MCF 10A (cell line): ENCODE data around the gene ERBIN. TPM values are rescaled to one million over a fixed set of nuclear protein-coding genes. Genes with fewer than 3 reads are reported as not detected.

Experiments used
- BruUV-seq: library from RNA; stranded (reverse); fragments of 400-500 nt; replicated peaks from 2 replicates; lab custom pipeline; 2021; lab: Mats Ljungman, UMichigan
- CTCF ChIA-PET: fragments of 300-600 bp; sonication (Branson Sonifier 250); formaldehyde crosslinking; extraction: SDS; loops from one replicate; lab custom pipeline; 2021; ENCODE audit warnings: antibody characterized with exemption, inconsistent platforms; lab: Yijun Ruan, JAX
- POLR2A ChIA-PET: fragments of 300-600, 350-650 bp; sonication (Branson Sonifier 250); formaldehyde crosslinking; extraction: SDS; loops from one replicate; lab custom pipeline; 2020; ENCODE audit warnings: antibody characterized with exemption, inconsistent platforms; lab: Yijun Ruan, JAX
- DNase-seq: peaks from one replicate; pipeline ENCODE4 v3.0.0-alpha.2; 2018; ENCODE audit not compliant: unreplicated experiment
- H3K27ac Mint-ChIP-seq: one replicate; pipeline ENCODE4 v1.8.0; 2022; ENCODE audit warnings: mild to moderate bottlenecking, low read depth, mixed read lengths; ENCODE audit not compliant: unreplicated experiment
- H3K27me3 Mint-ChIP-seq: one replicate; pipeline ENCODE4 v1.8.0; 2022; ENCODE audit warnings: mixed read lengths; ENCODE audit not compliant: insufficient read depth, unreplicated experiment
- H3K36me3 Mint-ChIP-seq: one replicate; pipeline ENCODE4 v1.8.0; 2022; ENCODE audit warnings: mild to moderate bottlenecking, moderate library complexity, mixed read lengths; ENCODE audit not compliant: insufficient read depth, unreplicated experiment
- H3K4me1 Mint-ChIP-seq: one replicate; pipeline ENCODE4 v1.8.0; 2022; ENCODE audit warnings: mixed read lengths; ENCODE audit not compliant: insufficient read depth, unreplicated experiment
- H3K4me3 Mint-ChIP-seq: one replicate; pipeline ENCODE4 v1.8.0; 2022; ENCODE audit warnings: mild to moderate bottlenecking, moderate library complexity, mixed read lengths; ENCODE audit not compliant: unreplicated experiment
- H3K9me3 Mint-ChIP-seq: one replicate; pipeline ENCODE4 v1.8.0; 2022; ENCODE audit warnings: mixed read lengths; ENCODE audit not compliant: unreplicated experiment
- intact Hi-C: fragments of 100-400 bp; cut with micrococcal nuclease; formaldehyde crosslinking; loops from 2 replicates; pipeline ENCODE4 v1.14.1; 2022
- total RNA-seq: library from RNA; stranded (reverse); gene quantifications from 2 replicates; pipeline ENCODE4 v1.2.3, GENCODE V29; 2022
- TF ChIP-seq, protein P1 (sequence below): fragments of 200-600 bp; IDR thresholded peaks from one replicate; pipeline ENCODE4 v1.8.0; 2022; ENCODE audit warnings: antibody characterized with exemption, mild to moderate bottlenecking; ENCODE audit not compliant: unreplicated experiment

ERBIN gene
- total RNA-seq, 1 experiment from 2014 or later: 71.3 TPM

DNA sequence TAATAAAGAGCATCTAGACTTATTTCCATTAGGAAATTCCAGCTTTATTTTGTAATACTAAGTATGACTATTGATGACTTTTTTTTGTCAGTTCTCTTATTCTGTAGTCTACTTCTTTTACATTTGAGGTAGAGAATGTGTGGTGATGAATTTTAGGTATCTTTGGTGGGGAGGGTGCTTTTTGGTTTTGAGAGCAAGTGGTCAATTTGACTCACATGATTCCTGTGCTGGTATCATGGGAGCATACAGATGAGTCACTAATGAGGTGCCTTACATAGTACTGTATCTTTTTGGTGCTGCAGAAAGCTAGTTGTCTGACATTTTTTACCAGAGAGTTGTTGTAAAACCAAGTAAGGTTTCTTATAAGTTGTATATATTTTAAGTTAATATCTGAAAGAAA is 35.3 kb downstream of the ERBIN start:
- Mint-ChIP-seq H3K27ac (peak overlapping the region; percentile 43), H3K4me1 (peaks cover 16% of the 10 kb centered on the region), H3K4me3 (no peak overlapping the region), H3K36me3 (no peaks in the 10 kb centered on the region), H3K27me3 (no peaks in the 10 kb centered on the region), H3K9me3 (no peaks in the 10 kb centered on the region)
- intact Hi-C loops: no loop called here
- peak; percentile 38 for DNase-seq
- ChIA-PET POLR2A (interaction anchor here (0.9 to 1.0 kb wide), 2 partner anchors 11 to 240 kb away, joined by 6 read pairs; partner anchors contain the start of genes NLN and SGTB), CTCF (interaction anchor here (0.6 to 0.7 kb wide), 2 partner anchors 10 to 32 kb away, joined by 3 read pairs; no protein-coding TSS in a partner anchor)
- BruUV-seq: no TSS peak
- TF ChIP-seq, protein P1, sequence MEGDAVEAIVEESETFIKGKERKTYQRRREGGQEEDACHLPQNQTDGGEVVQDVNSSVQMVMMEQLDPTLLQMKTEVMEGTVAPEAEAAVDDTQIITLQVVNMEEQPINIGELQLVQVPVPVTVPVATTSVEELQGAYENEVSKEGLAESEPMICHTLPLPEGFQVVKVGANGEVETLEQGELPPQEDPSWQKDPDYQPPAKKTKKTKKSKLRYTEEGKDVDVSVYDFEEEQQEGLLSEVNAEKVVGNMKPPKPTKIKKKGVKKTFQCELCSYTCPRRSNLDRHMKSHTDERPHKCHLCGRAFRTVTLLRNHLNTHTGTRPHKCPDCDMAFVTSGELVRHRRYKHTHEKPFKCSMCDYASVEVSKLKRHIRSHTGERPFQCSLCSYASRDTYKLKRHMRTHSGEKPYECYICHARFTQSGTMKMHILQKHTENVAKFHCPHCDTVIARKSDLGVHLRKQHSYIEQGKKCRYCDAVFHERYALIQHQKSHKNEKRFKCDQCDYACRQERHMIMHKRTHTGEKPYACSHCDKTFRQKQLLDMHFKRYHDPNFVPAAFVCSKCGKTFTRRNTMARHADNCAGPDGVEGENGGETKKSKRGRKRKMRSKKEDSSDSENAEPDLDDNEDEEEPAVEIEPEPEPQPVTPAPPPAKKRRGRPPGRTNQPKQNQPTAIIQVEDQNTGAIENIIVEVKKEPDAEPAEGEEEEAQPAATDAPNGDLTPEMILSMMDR: no peak

DNA sequence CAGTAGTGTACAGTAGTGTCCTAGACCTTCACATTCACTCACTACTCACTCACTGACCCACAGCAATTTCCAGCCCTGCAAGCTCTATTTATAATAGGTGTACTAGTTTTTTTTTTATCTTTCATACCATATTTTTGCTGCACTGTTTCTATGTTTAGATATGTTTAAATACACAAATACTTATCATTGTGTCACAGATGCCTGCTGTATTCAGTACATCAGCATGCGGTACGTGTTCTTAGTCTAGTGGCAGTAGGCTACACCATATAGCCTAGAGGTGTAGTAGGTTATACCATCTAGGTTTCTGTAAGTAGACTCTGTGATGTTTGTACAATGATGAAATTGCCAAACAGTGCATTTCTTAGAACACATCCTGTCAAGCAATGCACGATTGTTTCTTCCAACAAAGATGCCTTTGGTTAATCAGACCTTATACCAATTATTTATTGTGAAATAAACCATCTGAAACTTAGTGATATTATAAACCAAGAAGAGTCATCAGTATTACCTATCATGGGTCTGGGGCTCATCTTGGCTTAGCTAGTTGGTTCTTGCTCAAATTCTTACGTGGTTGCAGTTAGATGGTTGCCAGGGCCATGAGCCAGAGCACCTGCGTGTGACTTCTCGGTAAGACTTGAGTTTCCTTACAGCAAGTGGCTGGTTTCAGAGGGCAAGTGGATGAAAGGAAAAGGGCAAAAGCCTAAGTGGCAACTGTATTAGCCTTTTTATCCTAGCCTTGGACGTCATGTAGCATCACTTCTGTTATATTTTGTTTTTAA is 41.1 kb downstream of the ERBIN start:
- POLR2A ChIA-PET: interaction anchor here (0.8 kb wide), 1 partner anchor 40 kb away, joined by 4 read pairs; no protein-coding TSS in a partner anchor
- Mint-ChIP-seq H3K4me1 (peaks cover 28% of the 10 kb centered on the region), H3K9me3 (no peaks in the 10 kb centered on the region), H3K27me3 (no peaks in the 10 kb centered on the region), H3K27ac (no peak overlapping the region), H3K36me3 (peaks cover 7% of the 10 kb centered on the region), H3K4me3 (no peak overlapping the region)
- BruUV-seq: no TSS peak
- DNase-seq: no peak
- CTCF ChIA-PET: interaction anchor here (0.8 to 1.1 kb wide), 2 partner anchors 19 to 41 kb away, joined by 3 to 4 read pairs; partner anchors contain the start of gene ERBIN
- intact Hi-C loops: no loop called here
- TF ChIP-seq, protein P1: no peak

DNA sequence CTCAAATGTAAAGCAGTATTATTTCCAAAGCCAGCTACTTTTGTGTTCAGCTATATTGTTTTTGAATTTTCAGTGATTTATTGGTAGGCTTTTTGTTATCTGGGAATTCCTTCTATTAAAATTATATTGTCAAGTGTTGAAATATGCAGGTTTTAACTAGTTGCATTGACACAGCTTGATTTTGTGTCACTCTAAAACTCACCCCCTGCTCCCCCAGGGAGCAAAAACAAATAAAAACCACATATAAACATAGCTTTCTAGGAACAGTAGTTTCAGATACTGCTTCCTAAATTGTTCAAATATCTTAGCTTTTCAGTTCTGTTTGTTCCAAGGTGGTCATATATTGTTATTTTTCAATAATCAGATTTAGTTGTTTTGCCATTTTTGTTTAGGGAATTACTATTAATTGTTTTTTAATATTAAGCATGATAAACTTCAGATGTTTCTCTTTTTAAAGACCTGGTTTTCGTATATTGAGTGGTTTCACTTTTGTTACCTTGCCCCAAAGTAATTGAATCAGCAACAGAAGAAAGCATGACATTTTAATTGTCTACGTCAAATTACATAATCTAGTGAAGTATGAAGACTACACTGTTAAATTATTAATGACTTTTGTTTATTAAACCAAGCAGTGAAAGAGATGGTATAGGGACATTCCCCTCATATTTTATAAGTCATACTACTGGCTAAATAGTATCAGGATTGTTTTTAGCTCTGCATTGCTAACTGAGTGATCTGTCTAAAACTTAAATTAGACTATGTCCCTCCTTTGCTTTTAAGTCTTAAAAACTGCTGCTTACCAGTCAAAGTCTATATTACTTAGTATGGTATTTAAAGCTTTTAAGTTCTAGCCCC is 43.4 kb downstream of the ERBIN start:
- ChIA-PET POLR2A (interaction anchor here (0.8 to 1.8 kb wide), 3 partner anchors 42 to 247 kb away, joined by 3 to 5 read pairs (median 4); partner anchors contain the start of gene ERBIN), CTCF (no interaction called here)
- H3K27ac Mint-ChIP-seq: no peak overlapping the region
- H3K4me3 Mint-ChIP-seq: no peak overlapping the region
- intact Hi-C loops: no loop called here
- TF ChIP-seq, protein P1: no peak
- H3K9me3 Mint-ChIP-seq: no peaks in the 10 kb centered on the region
- BruUV-seq: no TSS peak
- H3K27me3 Mint-ChIP-seq: no peaks in the 10 kb centered on the region
- DNase-seq: no peak
- H3K4me1 Mint-ChIP-seq: peaks cover 33% of the 10 kb centered on the region
- H3K36me3 Mint-ChIP-seq: peaks cover 7% of the 10 kb centered on the region
